ACC112 (cell line): Measurements from ENCODE around the gene CPAMD8.
A peak's percentile ranks its signal among the peaks of the same experiment; 100 is the strongest.

Experiments used
- H2AFZ ChIP-seq: fragments of 200-600 bp; sonication (generic); one replicate; pipeline ENCODE4 v1.6.0; 2017; ENCODE audit warnings: antibody characterized with exemption, low read length; ENCODE audit not compliant: unreplicated experiment
- H3K27ac ChIP-seq: fragments of 200-600 bp; sonication (generic); 2 replicates; pipeline ENCODE4 v1.5.1; 2014; ENCODE audit warnings: low read depth, mild to moderate bottlenecking, antibody characterized with exemption, low read length, moderate library complexity
- H3K27me3 ChIP-seq: fragments of 200-600 bp; sonication (generic); 2 replicates; pipeline ENCODE4 v1.6.1; 2014; ENCODE audit warnings: mild to moderate bottlenecking, antibody characterized with exemption, low read length, moderate library complexity, mixed read lengths; ENCODE audit not compliant: insufficient read depth
- H3K36me3 ChIP-seq: fragments of 200-600 bp; sonication (generic); 2 replicates; pipeline ENCODE4 v1.6.1; 2016; ENCODE audit warnings: mild to moderate bottlenecking, antibody characterized with exemption, low read length, moderate library complexity, mixed read lengths; ENCODE audit not compliant: insufficient read depth
- H3K4me1 ChIP-seq: fragments of 200-600 bp; sonication (generic); one replicate; pipeline ENCODE4 v1.6.1; 2016; ENCODE audit warnings: low read length, mixed read lengths; ENCODE audit not compliant: insufficient read depth, unreplicated experiment, control insufficient read depth
- H3K4me3 ChIP-seq: fragments of 200-600 bp; sonication (generic); 2 replicates; pipeline ENCODE4 v1.5.1; 2014; ENCODE audit warnings: mild to moderate bottlenecking, low read depth, low read length
- H3K79me2 ChIP-seq: fragments of 200-600 bp; sonication (generic); one replicate; pipeline ENCODE4 v1.6.0; 2016; ENCODE audit warnings: low read length; ENCODE audit not compliant: control insufficient read depth, unreplicated experiment, insufficient read depth

CPAMD8 gene

DNA sequence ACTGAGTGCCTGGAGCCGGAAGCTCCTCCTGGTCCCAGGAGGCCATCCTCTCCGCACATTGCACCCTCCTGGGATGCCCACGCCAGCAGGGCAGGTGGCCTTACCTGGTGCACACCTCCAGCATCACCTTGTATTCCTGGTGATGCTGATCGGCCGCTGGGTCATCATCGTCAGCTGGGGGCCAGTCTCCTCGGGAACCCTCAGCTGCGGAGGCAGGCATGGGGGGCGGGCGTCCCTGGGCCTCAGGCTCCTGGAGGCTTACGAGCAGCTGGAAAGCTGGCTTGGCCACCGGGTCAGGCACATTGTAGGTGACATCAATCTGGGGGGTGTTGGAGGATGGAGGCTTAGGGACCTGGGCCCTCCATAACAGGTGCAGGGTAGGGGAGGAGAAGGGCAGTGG lies 124.1 kb downstream of the CPAMD8 start:
- Histone ChIP-seq H3K36me3 (no peaks in the 10 kb centered on the region), H3K27ac (no peak overlapping the region), H3K27me3 (no peaks in the 10 kb centered on the region), H3K4me3 (no peak overlapping the region), H2AFZ (no peak overlapping the region), H3K4me1 (no peaks in the 10 kb centered on the region), H3K79me2 (no peaks in the 10 kb centered on the region)

DNA sequence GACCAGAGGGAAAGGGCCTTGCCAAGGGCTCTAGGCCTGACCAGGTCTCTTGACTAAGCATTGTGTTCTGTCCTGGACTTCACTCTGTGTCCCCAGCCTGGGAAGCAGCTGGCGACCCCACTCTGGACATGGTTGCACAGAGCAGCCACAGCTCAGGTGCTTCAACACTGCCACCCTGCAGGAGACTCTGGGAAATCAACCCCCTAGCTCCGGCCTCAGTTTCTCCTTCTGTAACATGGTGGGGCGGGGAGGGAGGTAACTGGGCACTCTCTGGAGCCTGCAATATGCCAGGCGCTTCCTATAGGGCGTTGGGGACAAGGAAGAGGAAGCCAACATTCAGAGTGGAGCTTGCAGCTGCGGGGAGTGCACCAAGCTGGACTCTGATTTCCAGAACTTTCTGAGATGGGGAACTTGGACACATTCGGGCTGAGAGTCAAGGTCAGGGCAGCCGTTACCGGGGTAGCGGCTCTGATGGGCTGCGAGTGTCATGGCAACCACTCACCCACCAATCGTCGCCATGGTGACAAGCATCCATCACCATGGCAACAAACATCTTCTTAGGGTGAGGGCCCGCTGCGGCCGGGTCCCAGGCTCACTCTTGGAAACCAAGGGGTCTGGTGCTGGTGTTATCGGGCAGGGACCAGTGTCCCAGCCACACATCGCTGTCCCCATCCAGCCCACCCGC lies 125.0 kb downstream of the CPAMD8 start:
- no peaks in the 10 kb centered on the region for H3K79me2 ChIP-seq
- H3K4me1 ChIP-seq, result no peaks in the 10 kb centered on the region
- H3K4me3 ChIP-seq, result no peak overlapping the region
- H3K27me3 ChIP-seq, result no peaks in the 10 kb centered on the region
- H3K27ac ChIP-seq, result no peak overlapping the region
- no peak overlapping the region for H2AFZ ChIP-seq
- H3K36me3 ChIP-seq, result no peaks in the 10 kb centered on the region

DNA sequence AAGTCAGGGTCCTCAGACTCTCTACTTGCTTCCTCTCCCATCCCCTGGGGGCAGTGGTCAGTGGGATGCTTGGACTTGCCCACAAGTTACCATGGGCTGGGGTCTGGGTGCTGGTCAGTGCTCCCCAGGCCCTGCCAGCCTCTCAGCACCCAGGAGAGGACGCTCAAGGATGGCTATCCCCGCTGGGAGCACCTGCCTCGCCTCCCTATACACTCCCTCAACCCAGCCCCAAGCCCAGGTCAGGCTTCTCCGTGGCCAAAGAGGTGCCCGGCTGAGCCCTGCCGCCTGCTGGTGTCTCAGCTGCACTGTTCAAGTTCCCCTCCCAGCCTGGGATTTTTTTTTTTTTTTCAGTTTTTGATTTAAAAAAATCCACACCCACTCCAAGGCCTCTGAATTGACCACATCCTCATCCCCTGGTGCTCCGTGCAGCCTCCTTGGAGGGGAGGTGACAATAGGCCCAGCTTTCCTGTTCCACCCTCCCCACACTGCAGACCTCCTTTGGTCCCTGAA lies 127.0 kb downstream of the CPAMD8 start:
- H3K36me3 ChIP-seq, result no peaks in the 10 kb centered on the region
- no peak overlapping the region for H2AFZ ChIP-seq
- H3K79me2 ChIP-seq, result no peaks in the 10 kb centered on the region
- H3K27ac ChIP-seq, result no peak overlapping the region
- no peaks in the 10 kb centered on the region for H3K27me3 ChIP-seq
- H3K4me1 ChIP-seq, result no peaks in the 10 kb centered on the region
- H3K4me3 ChIP-seq, result no peak overlapping the region

DNA sequence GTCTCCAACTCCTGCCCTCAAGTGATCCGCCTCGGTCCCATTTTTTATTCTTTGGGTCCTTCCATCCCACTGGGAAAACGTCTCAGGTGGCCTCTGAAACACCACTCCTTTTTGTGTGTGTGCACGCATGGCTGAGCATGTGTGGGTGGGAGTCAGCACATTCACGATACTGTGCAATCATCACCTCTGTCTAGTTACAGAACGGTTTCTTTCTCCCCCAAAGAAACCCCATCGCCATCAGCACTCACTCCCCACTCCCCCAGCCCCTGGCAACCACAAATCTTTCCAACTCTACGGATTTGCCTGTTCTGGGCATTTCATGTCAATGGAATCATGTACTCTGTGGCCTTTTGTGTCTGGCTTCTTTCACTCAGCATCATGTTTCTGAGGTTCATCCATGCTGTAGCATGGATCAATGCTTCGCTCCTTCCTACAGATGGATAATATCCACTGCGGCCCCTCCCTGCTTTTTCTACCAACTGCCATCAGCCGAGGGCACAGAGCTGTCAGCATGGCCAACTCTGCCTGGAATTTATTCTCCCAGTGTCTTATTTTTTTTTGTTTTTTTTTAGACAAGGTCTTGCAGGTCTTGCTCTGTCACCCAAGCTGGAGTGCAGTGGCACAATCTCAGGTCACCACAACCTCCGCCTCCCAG lies 128.1 kb downstream of the CPAMD8 start:
- no peaks in the 10 kb centered on the region for H3K4me1 ChIP-seq
- H2AFZ ChIP-seq, result no peak overlapping the region

DNA sequence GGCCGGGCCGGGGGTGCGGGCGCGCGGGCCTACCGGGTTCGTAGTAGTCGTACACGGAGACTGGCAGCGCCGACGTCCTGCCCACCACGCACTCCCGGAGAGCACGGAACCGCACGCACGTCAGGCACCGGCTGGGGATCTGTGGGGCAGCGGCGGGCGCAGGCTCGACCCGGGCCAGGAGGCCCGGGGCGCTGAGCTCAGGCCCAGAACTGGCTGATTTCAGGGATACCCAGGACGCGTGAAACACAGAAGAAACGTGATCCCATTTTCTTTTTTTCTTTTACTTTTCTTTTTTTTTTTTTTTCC lies 128.8 kb downstream of the CPAMD8 start:
- Histone ChIP-seq H3K27ac (no peak overlapping the region), H3K79me2 (no peaks in the 10 kb centered on the region), H3K27me3 (no peaks in the 10 kb centered on the region), H3K4me3 (peak overlapping the region; percentile 81), H3K36me3 (no peaks in the 10 kb centered on the region), H3K4me1 (no peaks in the 10 kb centered on the region), H2AFZ (peak overlapping the region; percentile 51)

More for the DNA sequence above, 128.1 kb downstream of the CPAMD8 start:
- H3K27me3 ChIP-seq, result no peaks in the 10 kb centered on the region
- no peaks in the 10 kb centered on the region for H3K36me3 ChIP-seq
- no peaks in the 10 kb centered on the region for H3K79me2 ChIP-seq
- H3K27ac ChIP-seq, result no peak overlapping the region
- no peak overlapping the region for H3K4me3 ChIP-seq

DNA sequence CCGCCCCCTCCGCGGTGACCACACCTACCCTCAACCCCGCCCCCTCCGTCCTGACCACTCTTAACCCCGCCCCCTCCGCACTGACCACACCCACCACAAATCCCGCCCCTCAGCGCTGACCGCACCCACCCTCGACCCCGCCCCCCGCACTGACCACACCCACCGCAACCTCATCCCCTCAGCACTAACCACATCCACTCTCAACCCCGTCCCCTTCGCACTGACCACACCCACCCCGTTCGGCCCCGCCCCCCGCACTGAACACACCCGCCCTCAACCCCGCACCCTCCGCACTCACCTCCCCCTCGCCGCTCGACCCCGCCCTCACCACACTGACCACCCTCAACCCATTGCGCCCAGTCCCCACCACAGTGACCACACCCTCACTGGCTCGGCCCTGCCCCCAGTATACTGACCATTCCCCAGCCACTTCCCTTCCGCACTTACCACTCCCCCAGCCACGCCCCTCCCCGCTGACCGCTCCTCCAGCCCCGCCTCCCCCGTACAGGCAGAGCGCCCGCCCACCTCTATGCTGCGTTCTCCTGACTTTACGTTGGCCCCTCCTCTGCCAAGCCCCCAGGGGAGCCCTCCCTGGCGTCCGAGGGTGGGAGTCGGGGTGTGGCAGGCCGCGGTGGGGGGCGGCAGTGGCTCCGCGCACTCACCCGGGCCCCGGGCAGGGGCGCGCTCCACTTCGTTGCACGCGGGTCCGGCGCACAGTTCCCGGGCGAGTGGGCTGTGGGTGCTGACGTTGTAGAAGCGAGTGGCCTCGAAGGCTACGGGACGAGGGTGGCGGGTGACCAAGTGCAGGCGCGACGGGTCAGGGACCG lies 129.4 kb downstream of the CPAMD8 start:
- H2AFZ ChIP-seq, result peak overlapping the region; percentile 51
- no peaks in the 10 kb centered on the region for H3K36me3 ChIP-seq
- H3K79me2 ChIP-seq, result no peaks in the 10 kb centered on the region
- H3K27ac ChIP-seq, result no peak overlapping the region
- no peaks in the 10 kb centered on the region for H3K4me1 ChIP-seq
- peak overlapping the region; percentile 81 for H3K4me3 ChIP-seq
- no peaks in the 10 kb centered on the region for H3K27me3 ChIP-seq

- H2AFZ ChIP-seq, result peak overlapping the region; percentile 60
- H3K79me2 ChIP-seq, result no peaks in the 10 kb centered on the region
- no peaks in the 10 kb centered on the region for H3K27me3 ChIP-seq
- H3K36me3 ChIP-seq, result no peaks in the 10 kb centered on the region
- H3K4me1 ChIP-seq, result no peaks in the 10 kb centered on the region
- peak overlapping the region; percentile 55 for H3K4me3 ChIP-seq
- H3K27ac ChIP-seq, result no peak overlapping the region
Measured at GRCh38 chr19:16896146-16897028, 130.2 kb downstream of the CPAMD8 start.

- Histone ChIP-seq H3K27me3 (no peaks in the 10 kb centered on the region), H2AFZ (no peak overlapping the region), H3K79me2 (no peaks in the 10 kb centered on the region), H3K36me3 (no peaks in the 10 kb centered on the region), H3K4me3 (no peak overlapping the region), H3K4me1 (no peaks in the 10 kb centered on the region), H3K27ac (no peak overlapping the region)
Measured at GRCh38 chr19:16895467-16896145, 131.0 kb downstream of the CPAMD8 start.

GRCh38 chr19:16894080-16894479 lies 132.5 kb downstream of the CPAMD8 start:
- Histone ChIP-seq H3K79me2 (no peaks in the 10 kb centered on the region), H3K36me3 (no peaks in the 10 kb centered on the region), H3K27ac (no peak overlapping the region), H3K27me3 (no peaks in the 10 kb centered on the region), H3K4me1 (no peaks in the 10 kb centered on the region), H3K4me3 (no peak overlapping the region), H2AFZ (no peak overlapping the region)

DNA sequence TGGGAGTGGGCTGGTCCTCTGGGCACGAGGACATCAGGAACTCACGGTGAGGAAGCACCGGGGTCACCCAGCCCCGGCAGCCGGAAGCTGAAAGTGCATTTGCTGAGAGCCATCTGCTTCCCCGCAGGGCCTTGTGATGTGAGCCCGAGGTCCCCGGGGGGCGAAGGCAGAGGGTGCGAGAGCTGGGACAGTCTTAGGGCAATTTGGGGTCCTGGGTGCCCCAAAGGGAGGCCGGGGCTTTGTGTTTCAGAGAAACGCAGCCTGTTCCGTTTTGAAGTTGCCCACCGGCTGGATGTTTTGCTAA lies 133.0 kb downstream of the CPAMD8 start:
- Histone ChIP-seq H3K27ac (no peak overlapping the region), H3K36me3 (no peaks in the 10 kb centered on the region), H3K79me2 (no peaks in the 10 kb centered on the region), H3K4me3 (no peak overlapping the region), H3K4me1 (no peaks in the 10 kb centered on the region), H2AFZ (no peak overlapping the region), H3K27me3 (no peaks in the 10 kb centered on the region)
